ENCODE measurements around the gene PLPP7. TPM values are rescaled to one million over a fixed set of nuclear protein-coding genes. Genes with fewer than 3 reads are reported as not detected.
"Not testable (repeated sequence)": the region's sequence is repeated elsewhere in the genome, so short reads cannot be mapped to it uniquely, and the experiment has no call there.

PLPP7 gene
- polyA plus RNA-seq, 6 donors from 2014 or later: 0.78 to 2.0 (median 1.2) TPM; not detected in 1

DNA sequence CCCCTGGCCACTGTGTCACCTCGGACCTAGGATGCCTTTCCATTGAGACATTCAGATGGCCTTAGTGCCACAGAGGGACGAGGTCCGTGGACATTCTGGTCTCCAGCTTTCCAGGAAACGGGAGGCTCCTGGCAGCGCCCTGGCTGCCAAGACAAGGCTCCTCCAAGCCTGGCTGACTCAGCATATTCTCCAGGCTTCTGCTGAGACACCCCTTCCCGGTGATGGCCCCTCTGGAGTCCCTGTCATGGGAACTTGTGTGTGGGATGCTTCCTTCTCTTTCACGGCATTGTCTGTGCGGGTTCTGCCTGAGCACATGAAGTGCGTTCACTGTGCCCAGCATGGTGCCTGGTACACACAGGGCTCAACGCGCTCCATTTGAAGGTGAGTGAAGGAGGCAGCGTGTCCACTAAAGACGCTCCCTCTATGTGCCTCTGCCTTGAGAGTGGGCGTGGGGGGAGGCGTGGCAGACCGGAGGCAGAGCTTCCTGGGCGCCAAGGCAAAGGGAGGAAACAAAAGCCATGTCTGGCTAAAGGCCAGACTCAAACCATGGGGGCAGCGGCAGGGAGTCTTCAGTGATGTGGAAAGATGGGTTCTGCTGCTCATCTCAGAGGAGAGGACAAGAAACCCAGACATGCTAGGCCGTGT lies 58.0 kb downstream of the PLPP7 start:
- Mint-ChIP-seq H3K27ac (peak overlapping the region in 1 of 6 donors; percentile 42), H3K4me3 (no peak overlapping the region), H3K27me3 (peaks cover 4 to 14% (median 8%) of the 10 kb centered on the region in 3 donors), H3K36me3 (no peaks in the 10 kb centered on the region), H3K4me1 (peaks cover 9 to 11% (median 11%) of the 10 kb centered on the region in 3 donors), H3K9me3 (no peaks in the 10 kb centered on the region)
- DNase-seq (no peak), ATAC-seq (ENCODE audit: low read depth in 2 of 2) (no peak)

DNA sequence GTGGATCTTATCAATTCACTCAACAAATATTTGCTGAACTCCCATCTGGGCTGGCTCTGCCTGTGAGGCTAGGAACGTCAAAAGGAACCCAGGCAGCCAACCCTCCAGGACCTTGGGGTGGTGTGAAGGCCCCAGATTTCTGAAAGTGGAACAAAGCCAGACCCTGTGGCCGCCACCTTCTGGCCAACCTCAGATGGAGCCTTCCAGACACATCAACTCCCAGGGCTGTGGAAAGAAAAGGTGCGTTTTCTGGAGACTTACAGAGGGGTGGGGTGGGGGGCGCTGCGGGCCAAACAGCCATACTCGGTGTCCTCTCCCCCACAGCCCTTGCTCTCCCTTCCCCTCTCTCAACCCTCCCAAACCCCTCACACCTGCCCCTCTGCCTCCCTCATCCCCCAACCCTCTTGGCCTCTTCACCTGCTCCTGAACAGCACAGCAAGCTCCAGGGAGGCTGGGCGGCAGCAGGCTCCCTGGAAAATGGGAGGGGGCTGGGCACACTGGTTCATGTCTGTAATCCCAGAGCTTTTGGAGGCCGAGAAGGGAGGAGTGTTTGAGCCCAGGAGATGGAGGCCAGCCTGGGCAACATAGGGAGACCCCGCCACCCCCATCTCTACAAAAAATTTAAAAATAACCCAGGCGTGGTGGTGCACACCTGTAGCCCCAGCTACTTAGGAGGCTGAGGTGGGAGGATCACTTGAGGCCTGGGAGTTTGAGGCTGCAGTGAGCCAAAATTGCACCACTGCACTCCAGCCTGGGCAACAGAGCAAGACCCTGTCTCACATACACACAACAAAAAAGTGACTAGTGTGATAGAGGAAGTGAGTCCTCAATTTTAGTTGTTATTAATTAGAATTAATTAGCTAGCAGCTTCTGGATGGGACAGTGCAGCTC lies 59.4 kb downstream of the PLPP7 start:
- no peak overlapping the region for H3K27ac Mint-ChIP-seq
- ATAC-seq (ENCODE audit: low read depth in 2 of 2): no peak
- peak overlapping the region in 1 of 8 donors; percentile 16 for H3K4me3 Mint-ChIP-seq
- H3K36me3 Mint-ChIP-seq: no peaks in the 10 kb centered on the region
- H3K9me3 Mint-ChIP-seq: no peaks in the 10 kb centered on the region
- peaks cover 9 to 11% (median 11%) of the 10 kb centered on the region in 3 donors for H3K4me1 Mint-ChIP-seq
- DNase-seq: no peak
- H3K27me3 Mint-ChIP-seq: peaks cover 4 to 6% (median 5%) of the 10 kb centered on the region in 3 donors

DNA sequence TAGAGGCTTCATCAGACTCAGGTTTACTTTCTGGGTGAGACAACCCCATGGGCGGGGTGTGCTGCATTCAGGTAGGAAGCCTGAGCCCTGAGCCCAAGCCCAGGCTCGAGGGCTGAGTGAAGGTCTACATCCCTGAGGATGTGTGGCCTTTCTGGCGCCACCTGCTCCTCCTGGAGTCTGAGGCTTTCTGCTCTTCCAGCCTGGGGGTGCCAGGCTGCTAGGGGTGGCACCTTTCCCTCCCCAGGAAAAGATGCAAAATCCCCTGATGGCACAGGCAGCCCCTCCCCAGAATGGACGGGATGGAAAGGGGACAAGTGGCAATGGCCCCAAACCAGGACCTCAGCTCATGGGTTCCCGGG lies 60.0 kb downstream of the PLPP7 start:
- no peaks in the 10 kb centered on the region for H3K9me3 Mint-ChIP-seq
- peaks cover 0 to 6% (median 4%) of the 10 kb centered on the region in 3 donors for H3K27me3 Mint-ChIP-seq
- DNase-seq (no peak), ATAC-seq (ENCODE audit: low read depth in 2 of 2) (no peak)
- H3K4me1 Mint-ChIP-seq: peaks cover 9 to 11% (median 11%) of the 10 kb centered on the region in 3 donors
- peak overlapping the region in 2 of 8 donors; percentile 16 to 30 for H3K4me3 Mint-ChIP-seq
- no peaks in the 10 kb centered on the region for H3K36me3 Mint-ChIP-seq
- no peak overlapping the region for H3K27ac Mint-ChIP-seq

DNA sequence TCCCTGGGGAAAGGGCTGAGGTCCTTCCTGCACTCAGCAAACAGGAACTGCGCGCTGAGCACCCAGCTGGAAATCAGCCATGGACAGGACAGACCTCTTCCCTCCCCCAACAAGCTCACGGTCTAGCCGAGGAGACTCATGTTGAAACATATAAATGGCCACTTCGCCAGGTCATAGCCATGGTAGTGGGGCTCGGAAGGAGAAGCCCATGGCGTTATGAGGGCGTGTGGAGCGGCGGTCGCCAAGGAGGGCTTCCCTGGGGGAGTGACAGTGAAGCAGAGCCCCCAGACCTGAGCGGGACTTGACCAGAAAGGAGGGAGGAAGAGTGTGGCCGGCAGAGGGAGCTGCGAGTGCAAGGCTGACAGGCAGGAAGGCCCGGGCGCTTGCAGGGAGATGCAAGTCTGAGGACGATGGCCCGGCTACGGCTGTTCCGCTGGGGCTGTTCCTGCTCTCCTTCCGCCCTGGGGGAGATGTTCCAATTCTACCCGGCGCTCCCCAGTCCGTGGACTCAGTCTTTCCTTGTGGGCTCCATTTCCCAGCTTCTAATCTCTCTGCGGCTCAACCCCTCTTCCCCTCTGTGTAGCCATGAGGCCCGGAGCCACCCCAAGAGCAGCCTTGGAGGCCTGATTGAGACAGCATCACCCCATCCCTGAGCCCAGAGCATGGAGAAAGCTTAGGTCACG lies 60.5 kb downstream of the PLPP7 start:
- Mint-ChIP-seq H3K9me3 (no peaks in the 10 kb centered on the region), H3K36me3 (no peaks in the 10 kb centered on the region), H3K27ac (peak overlapping the region in 1 of 6 donors; percentile 85), H3K4me3 (peak overlapping the region in 5 of 8 donors; percentile 12 to 81 (median 30)), H3K4me1 (peaks cover 9 to 11% (median 11%) of the 10 kb centered on the region in 3 donors), H3K27me3 (peaks cover 0 to 6% (median 4%) of the 10 kb centered on the region in 3 donors)
- ATAC-seq (ENCODE audit: low read depth in 2 of 2) (peak; percentile 97 to 99), DNase-seq (peak; percentile 77)

DNA sequence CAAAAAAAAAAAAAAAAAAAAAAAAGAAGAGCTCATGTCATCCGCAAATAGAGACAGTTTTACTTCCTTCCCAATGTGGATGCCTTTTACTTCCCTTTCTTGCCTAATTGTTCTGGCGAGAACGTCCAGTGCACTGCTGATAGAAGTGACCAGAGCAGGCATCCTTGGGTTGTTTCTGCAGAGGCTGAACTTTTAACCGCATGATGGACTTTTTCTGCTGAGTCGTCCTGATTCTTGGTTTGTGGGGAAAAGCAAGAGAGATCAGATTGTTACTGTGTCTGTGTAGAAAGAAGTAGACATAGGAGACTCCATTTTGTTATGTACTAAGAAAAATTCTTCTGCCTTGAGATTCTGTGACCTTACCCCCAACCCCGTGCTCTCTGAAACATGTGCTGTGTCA lies 67.0 kb downstream of the PLPP7 start:
- not testable (repeated sequence) for DNase-seq, H3K36me3 Mint-ChIP-seq, H3K9me3 Mint-ChIP-seq, H3K27me3 Mint-ChIP-seq
- H3K4me3 Mint-ChIP-seq: peak overlapping the region in 4 of 8 donors; percentile 21 to 82 (median 48)
- peaks cover 3 to 38% (median 6%) of the 10 kb centered on the region in 3 donors for H3K4me1 Mint-ChIP-seq
- peak; percentile 32 to 47 for ATAC-seq (ENCODE audit: low read depth in 2 of 2)
- H3K27ac Mint-ChIP-seq: peak overlapping the region in 2 of 6 donors; percentile 85 to 89

DNA sequence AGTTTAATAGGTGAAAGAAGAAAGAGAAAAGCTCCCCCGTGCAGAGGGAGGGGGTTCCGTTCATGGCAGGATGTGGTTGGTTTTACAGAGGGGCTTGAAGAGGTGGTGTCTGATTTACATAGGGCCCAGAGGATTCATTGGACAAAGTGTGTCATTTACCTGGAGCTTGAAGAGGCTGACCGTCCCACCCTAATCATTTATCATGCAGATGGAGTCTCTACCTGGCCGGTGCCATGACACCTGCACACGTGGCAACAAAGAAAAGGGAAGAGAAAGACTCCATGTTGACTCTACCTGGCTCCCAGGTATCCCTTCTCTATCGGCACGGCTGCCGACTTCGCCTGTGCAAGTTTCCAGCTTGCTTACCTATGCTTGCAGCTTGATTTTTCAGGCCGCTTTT lies 69.0 kb downstream of the PLPP7 start:
- DNase-seq: no peak
- no peak for ATAC-seq (ENCODE audit: low read depth in 2 of 2)
- peak overlapping the region in 2 of 6 donors; percentile 33 to 50 for H3K27ac Mint-ChIP-seq

More for the DNA sequence above, 69.0 kb downstream of the PLPP7 start:
- no peaks in the 10 kb centered on the region for H3K27me3 Mint-ChIP-seq
- H3K4me1 Mint-ChIP-seq: peaks cover 3 to 41% (median 6%) of the 10 kb centered on the region in 3 donors
- no peak overlapping the region for H3K4me3 Mint-ChIP-seq
- no peaks in the 10 kb centered on the region for H3K36me3 Mint-ChIP-seq
- no peaks in the 10 kb centered on the region for H3K9me3 Mint-ChIP-seq

Other genes with a start within 250 kb of the PLPP7 start
- gene AIF1L, start 193.2 kb upstream of the PLPP7 start, polyA plus RNA-seq (ENCODE audit: low read depth in 6 of 6): not detected
- 10 to 100 TPM in 5 of 6 donors, 1 to 10 TPM in 1; 8.8 to 27.6 (median 18.3) TPM for gene NUP214, start 164.1 kb upstream of the PLPP7 start, polyA plus RNA-seq (ENCODE audit: low read depth in 6 of 6)
- gene FAM78A, start 13.2 kb upstream of the PLPP7 start, polyA plus RNA-seq (ENCODE audit: low read depth in 6 of 6): 10 to 100 TPM in 4 of 6 donors, 1 to 10 TPM in 2; 5.2 to 18.3 (median 11.6) TPM
- gene PRRC2B, start 104.4 kb downstream of the PLPP7 start, polyA plus RNA-seq (ENCODE audit: low read depth in 6 of 6): 10 to 100 TPM in 5 of 6 donors, 1 to 10 TPM in 1; 6.9 to 52.8 (median 15.4) TPM
- gene POMT1, start 213.2 kb downstream of the PLPP7 start, polyA plus RNA-seq (ENCODE audit: low read depth in 6 of 6): 1 to 10 TPM in 5 of 6 donors, under 1 TPM in 1; 0.75 to 7.4 (median 3.7) TPM
- gene UCK1, start 241.5 kb downstream of the PLPP7 start, polyA plus RNA-seq (ENCODE audit: low read depth in 6 of 6): 10 to 100 TPM; 16.8 to 30.6 (median 21.3) TPM